ENCODE results near the gene ZNF638.
A peak's percentile ranks its signal among the peaks of the same experiment; 100 is the strongest.
"Not testable (repeated sequence)": the region's sequence is repeated elsewhere in the genome, so short reads cannot be mapped to it uniquely, and the experiment has no call there.

Gene ZNF638, protein sequence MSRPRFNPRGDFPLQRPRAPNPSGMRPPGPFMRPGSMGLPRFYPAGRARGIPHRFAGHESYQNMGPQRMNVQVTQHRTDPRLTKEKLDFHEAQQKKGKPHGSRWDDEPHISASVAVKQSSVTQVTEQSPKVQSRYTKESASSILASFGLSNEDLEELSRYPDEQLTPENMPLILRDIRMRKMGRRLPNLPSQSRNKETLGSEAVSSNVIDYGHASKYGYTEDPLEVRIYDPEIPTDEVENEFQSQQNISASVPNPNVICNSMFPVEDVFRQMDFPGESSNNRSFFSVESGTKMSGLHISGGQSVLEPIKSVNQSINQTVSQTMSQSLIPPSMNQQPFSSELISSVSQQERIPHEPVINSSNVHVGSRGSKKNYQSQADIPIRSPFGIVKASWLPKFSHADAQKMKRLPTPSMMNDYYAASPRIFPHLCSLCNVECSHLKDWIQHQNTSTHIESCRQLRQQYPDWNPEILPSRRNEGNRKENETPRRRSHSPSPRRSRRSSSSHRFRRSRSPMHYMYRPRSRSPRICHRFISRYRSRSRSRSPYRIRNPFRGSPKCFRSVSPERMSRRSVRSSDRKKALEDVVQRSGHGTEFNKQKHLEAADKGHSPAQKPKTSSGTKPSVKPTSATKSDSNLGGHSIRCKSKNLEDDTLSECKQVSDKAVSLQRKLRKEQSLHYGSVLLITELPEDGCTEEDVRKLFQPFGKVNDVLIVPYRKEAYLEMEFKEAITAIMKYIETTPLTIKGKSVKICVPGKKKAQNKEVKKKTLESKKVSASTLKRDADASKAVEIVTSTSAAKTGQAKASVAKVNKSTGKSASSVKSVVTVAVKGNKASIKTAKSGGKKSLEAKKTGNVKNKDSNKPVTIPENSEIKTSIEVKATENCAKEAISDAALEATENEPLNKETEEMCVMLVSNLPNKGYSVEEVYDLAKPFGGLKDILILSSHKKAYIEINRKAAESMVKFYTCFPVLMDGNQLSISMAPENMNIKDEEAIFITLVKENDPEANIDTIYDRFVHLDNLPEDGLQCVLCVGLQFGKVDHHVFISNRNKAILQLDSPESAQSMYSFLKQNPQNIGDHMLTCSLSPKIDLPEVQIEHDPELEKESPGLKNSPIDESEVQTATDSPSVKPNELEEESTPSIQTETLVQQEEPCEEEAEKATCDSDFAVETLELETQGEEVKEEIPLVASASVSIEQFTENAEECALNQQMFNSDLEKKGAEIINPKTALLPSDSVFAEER (N-terminal part only)

DNA sequence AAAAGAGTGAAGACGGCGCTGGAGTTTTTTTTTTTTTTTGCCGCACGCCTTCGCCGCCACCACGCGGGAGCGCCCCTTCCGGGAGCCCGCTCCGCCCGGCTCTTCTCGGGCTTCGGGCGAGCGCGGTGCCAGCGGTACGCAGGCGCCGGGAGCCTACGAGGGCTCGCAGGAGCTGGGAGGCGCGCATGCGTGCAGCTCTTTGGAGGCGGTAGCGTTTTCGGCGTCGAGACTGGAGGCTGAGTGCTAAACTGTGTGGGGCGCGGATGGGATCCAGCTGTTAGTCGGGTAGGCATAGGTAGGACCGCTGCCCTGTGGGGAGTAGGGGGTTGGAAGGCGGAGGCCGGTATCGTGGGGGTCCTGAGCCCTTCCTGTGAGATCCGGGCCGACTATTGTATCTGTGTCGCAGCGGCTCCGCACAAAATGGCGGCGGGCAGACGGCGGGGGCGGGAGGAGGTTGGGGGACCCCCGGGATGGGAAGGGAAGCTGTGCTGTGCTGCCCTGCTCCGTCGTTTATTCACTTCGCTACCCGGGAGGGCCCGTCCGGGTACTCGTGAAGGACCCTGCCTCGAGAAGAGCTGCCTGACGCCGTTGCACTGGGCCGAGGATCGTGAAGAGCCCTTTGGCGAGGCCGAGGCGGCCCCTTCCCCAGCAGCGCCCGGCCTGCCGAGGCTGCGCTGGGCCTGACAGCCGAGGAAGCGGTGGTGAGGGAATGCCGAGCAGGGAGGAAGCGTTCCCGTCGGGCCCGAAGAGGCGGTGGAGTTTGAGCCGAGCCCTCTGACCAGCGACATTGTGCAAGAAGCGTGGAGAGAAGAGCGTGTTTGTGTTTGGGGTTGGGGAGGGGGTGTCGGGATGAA, at the start of gene ZNF638:
TSS of gene ZNF638 (plus strand) at position 202 of the 854 bp plus-strand sequence. CDS start 17,173 bp downstream, outside the sequence.
- peak; percentile 78 for DNase-seq

DNA sequence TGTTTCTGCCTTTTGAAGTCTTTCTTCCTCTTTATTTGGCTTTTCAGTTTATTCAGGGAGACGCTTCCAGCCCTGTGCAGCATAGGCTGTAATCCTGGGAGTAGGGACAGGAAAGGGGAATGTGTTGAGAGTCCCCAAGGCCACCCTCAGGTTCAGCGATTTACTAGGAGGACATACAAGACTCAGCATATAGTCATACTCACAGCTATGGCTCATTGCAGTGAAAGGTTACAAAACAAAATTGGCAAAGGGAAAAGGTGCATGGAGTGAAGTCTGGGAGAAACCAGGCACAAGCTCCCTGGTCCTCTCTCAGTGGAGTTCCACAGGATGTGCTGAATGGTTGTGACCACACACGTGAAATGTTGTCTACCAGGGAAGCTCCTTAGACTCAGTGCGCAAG, 49.6 kb upstream of the ZNF638 start:
- no peak for DNase-seq

DNA sequence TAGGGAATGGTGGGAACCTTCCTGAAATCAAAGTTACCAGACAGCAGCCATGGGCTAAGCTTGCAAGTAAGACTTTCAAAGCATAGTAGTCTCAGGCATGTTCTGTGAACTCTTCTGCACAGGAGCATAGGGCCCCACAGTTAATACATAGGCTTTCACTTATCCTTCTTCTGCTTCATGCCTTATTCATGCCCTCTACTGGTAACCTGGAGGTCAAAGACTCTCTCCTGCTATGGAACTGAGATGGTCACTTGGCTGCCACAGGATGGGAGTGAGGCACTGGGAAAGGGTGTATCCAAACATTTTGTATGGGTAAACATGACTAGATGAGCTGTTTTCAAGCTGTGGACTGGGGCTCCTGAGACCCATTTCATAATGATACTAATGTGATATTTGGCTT, 49.1 kb upstream of the ZNF638 start:
- no peak for DNase-seq

DNA sequence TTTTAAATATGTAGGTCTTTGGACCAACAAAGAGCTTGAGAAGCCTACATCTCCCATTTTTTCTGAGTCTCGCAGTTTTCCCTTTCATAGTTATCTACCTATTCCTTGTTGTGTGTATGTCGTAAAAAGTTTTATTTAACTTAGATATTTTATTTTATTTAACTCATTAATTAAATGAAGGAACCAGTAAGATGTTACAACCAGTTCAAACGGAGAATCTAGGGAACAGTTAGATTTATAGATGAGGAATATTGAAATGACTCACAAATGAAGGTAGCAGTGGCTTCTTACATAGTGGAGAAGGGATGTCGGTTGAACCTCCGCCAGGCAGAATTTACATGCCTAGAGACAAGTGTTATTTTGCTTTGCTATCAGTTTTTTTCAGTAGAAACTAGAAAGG, 48.5 kb upstream of the ZNF638 start:
- no peak for DNase-seq

DNA sequence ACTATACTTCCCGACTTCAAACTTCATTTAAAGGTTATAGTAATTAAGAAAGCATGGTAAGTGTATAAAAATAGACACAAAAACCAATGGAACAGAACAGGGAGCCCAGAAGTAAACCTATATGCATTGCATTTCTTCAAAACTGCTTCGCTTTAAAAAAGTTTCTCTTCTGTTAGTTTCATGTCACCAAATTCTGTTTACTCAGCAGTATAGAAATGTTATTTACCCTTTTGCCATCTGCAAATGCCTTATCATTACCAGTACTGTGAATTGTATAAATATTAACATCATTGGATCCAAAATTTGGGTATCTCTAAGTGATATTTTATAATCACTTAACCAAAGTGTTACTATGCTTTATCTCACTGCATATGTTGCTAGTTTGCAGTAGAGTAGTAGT, 45.9 kb upstream of the ZNF638 start:
- no peak for DNase-seq

DNA sequence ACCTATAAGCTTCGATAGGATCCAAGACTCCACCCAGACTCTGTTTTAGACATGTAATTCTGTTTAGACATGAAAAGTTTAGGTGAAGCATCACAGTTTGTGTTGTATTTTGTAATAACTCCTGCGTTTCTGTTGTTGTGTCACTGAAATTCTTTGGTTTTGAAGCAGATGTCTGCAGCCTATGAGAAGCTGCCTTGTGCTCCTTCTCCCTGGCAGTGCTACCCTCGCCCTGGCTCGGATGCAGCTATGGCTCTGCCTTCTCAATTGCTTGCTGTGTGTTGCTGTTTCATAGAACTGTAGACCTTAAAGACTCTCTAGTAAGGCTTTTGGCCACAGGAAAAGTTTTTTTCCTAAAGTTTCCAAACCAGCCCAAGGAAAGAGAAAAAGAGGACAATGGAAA, 40.2 kb upstream of the ZNF638 start:
- no peak for DNase-seq

DNA sequence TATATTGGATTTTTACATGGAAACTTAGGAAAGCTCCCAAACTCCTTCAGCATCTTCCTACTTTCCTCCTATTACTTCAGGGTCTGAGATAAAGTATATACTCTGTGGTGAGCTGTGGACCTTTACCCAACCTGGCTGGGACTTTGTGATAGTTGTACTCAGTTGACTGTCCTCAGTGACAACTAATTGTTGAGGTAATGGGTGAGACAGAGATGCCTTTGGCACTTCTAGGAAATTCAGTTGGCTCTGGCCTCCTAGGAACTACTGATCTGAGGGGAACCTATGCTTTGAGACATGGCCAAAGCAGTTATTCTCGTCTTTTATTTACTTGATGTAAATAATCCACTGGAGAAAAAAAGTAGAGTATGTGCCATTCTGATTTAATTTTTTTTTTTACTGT, 39.4 kb upstream of the ZNF638 start:
- no peak for DNase-seq

DNA sequence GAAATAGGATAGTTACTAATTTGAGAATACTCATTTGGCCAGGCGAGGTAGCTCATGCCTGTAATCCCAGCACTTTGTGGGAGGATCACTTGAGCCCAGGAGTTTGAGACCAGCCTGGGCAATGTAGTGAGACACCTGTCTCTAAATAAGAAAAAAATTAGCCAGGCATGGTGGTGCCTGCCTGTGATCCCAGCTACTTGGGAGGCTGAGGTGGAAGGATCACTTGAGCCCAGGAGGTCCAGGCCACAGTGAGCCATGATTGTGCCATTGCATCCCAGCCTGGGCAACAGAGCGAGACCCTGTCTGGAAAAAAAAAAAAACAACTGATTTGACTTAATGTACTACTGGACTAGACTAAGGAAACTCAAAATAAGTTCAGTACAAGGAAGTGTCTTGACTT, 32.7 kb upstream of the ZNF638 start:
- no peak for DNase-seq

DNA sequence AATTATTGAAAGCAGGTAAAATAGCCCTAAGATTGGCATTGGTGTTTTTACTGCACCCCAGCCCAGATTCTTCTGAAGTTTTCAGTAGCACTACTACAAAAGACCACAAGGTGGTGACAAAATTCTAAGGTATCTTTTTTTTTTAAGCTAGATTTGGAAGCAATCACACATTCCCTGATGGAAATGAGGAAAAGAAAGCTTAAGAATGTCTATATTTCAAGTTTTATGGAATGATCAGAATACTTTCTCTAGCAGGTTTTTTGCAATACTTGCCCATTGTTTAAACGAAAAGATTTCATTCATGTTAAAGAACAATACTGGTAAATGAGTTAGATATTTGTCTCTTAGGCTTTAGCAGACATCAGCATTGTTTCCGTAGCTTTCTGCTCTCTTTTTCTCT, 32.1 kb upstream of the ZNF638 start:
- DNase-seq: no peak

DNA sequence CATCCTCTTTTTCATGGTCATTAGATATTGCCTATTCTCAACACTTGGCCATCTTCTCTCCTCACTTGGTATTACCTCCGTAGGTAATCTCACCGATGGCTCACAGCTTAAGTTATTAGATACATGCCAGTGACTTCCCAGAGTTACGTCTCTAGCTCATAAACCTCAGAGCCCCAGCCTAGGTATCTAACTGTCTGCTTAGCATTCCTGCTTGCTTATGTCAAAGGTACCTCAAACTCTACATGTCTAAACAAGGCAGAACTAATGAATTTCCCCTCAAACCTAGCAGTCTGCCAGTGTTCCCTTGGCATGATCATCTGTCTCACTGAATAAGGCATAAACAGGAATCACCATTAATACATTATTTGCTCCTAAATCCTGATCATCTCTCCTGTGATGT, 27.7 kb upstream of the ZNF638 start:
- DNase-seq: no peak

DNA sequence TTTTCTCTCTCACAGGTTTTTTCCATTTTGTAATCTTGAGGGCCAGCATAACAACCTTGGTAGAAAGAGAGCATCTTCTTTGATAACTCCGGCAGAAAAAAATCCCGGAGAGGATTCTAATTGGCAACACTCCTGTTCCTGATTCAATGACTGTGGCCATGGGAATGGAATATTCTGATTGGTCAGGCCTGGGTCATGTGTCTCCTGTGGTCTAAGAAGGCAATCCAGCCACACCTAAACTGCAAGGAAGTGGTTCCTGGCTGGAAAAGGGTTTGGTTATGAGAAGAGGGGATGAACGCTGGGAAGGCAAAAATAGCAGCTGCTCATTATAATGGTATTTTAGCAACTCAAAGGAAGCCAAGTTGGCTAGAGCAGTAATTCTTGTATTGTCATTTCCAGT, 24.8 kb upstream of the ZNF638 start:
- DNase-seq: no peak

DNA sequence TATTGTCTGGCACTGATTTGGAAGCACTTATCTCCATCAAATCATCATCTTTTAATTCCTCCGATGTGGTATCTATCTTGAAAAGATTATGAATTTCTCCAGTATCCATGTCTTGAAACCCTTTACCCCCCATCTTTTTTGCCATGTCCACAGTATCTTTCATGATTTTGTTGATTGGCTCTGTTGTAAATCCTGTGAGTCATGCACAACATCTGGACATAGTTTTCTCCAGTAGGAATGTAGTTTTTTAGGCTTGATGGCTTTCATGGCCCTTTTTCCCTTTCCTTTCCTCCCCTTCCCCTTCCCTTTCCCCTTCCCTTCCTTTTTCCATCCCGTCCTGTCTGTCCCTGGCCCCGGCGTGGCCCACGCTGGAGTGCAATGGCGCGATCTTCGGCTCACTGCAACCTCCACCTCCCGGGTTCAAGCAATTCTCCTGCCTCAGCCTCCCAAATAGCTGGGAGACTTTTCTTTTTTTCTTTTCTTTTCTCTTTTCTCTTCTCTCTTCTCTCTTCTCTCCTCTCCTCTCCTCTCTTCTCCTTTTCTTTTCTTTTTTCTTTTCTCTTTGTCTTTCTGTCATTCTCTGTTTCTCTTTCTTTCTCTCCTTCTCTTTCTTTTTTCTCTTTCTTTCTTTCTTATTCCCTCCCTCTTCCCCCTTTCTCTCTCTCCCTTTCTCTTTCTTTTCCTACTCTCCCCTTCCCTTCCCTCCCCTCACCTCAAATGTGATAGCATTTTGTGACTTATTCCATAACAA, 18.4 kb upstream of the ZNF638 start:
- no peak for DNase-seq

DNA sequence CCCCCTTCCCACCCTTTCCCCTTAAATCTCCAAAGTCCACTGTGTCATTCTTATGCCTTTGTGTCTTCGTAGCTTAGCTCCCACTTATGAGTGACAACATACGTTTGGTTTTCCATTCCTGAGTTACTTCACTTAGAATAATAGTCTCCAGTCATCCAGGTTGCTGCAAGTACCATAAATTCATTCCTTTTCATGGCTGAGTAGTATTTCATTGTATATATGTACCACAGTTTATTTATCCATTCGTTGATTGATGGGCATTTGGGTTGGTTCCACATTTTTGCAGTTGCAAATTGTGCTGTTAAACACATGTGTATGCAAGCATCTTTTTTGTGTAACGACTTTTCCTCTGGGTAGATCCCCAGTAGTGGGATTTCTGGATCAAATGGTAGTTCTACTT, 14.5 kb upstream of the ZNF638 start:
- no peak for DNase-seq

DNA sequence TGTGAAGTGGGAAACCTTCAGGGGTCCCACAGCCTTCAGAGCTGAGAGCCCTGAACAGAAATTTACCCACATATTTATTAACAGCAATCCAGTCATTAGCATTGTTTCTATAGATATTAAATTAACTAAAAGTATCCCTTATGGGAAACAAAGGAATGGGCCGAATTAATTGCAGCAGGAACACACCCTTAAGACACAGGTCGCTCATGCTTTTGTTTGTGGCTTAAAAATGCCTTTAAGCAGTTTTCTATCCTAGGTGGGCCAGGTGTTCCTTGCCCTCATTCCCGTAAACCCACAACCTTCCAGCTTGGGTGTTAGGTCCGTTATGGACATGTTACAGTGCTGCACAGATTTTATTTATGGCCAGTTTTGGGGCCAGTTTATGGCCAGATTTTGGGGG, 13.7 kb upstream of the ZNF638 start:
- DNase-seq: not testable (repeated sequence)

DNA sequence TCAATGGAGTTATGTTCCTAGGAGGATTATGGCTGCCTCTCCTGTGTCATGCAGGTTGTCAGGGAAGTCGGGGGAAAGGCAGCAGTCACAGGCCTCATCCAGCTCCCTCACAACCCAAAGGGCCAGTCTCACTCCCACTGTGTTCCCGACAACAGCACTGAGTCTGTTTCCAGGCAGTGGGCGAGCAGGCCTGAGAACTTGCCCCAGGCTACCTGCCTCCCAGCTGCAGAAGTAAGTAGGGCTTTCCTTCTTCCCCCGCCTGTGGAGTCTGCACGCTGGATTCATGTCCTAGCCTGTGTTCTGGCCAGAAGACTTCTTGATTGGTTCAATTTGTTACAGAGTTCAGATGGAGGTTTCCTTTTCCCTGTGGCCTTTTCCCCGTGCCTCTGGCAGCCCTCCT, 8.2 kb upstream of the ZNF638 start:
- no peak for DNase-seq

DNA sequence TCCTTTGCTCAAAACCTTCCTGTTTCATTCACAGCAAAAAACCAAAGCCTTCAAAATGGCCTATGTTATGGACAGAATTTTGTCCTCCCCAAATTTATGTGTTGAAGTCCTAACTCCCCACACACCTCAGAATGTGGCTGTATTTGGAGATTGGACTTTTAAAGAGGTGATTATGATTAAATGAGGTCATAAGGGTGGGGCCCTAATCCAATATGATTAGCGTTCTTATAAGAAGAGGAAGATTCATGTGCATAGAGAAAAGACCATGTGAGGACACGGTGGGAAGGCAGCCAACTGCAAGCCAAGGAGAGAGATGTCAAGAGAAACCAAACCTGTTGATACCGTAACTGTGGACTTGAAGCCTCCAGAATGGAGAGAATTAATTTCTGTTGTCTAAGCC, 4.6 kb upstream of the ZNF638 start:
- no peak for DNase-seq

DNA sequence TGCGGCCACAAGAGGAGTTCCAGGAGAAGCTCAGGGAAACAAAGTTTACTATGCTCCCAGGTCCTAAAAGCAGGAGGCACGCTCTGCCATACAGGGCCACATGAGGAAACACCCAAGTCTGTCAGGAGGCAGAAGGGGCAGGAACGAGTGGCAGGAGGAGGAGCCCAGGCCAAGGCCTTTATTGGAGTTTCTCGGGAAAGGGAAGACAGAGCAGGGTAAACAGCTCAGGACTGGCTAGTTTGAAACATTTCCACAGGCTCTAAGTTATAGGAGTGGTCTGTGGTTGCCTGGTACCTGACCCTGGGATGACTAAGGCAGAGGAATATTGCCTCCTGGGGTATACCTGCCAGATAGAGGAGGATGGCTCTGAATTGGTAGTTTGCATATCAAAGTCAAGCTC, 3.7 kb upstream of the ZNF638 start:
- DNase-seq: no peak

DNA sequence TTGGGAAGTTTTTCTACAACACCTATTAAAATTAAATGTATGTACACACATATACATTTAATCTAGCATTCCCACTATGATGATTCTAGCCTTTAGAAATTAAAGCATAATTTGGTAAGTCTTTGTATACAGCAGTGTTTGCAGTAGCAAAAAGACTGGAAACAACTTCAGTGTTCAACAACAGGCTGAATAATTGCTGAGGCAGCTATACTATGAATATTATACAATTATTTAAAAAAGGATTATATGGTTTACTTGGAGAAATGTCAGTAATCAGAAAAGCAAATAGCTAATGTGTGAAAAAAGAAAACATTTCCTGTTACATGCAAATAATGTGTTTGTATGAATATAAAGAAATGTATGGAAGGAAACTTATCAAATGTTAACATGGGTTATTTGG, 1.4 kb upstream of the ZNF638 start:
- no peak for DNase-seq

DNA sequence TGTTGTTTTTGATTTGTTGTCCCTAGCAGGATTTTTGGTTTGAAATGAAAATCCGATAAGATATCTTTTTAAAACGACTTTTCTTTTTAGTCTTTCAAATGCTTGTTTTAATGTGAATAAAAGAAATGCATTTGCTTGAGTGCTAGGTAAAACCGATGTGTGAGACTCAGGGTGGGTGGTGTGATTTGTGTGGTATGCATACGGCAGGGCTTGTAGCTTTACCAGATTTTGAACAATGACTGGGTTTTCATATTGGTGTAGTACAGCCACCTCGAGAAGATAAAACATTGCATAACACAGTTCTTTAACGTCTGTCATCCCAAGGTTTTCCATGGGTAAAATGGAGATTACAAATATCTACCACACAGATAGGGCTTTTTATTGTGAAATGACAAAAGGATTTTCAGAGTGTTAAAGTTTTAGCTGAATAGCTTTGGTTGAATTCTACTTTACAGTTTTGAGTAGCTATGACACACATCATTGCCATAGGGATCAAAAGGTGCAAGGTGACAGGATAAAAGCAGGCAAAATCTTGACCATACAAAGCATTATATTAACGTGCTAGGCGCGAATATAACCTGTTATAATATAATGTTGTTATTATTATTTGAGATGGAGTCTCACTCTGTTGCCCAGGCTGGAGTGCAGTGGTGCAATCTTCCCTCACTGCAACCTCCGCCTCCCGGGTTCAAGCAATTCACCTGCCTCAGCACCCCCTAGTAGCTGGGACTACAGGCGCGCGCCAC, 824 bp upstream of the ZNF638 start:
- DNase-seq: no peak

DNA sequence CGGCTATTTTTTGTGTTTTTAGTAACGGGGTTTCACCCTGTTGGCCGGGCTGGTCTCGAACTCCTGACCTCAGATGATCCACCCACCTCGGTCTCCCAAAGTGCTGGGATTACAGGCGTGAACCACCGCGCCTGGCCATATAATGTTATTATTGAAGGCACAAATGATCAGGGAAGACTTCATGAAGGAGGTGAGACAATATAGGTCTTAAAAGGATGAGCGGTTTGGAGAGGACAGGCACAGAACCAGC, 326 bp upstream of the ZNF638 start:
- DNase-seq: not testable (repeated sequence)

DNA sequence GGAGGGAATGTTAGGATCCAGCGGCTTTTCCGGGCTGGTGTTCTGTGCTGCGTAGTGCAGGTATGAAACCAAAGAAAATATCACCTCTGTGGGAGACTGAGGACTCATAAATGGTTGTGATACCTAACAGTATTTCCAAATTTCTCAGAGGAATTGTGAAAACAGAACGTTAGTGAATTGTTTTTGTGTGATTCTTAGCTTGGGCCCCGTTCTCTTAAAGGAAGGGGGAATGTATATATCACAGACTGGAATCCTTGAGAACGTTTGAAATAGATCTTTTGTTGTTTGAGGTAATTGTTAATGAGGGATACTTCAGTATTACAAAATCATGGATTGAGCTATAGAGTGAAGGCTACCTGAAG, 834 bp downstream of the ZNF638 start:
- DNase-seq: no peak
